GM23248 (cell line): ENCODE data around the gene C5orf52. TPM values are rescaled to one million over a fixed set of nuclear protein-coding genes. Genes with fewer than 3 reads are reported as not detected.
A peak's percentile ranks its signal among the peaks of the same experiment; 100 is the strongest.

ENCODE experiments used
- DNase-seq: peaks from one replicate; pipeline ENCODE4 v3.0.0-alpha.2; 2015
- H2AFZ ChIP-seq: fragments of 200-600 bp; sonication (generic); 2 replicates; pipeline ENCODE4 v1.6.1; 2016; ENCODE audit warnings: antibody characterized with exemption
- H3F3A ChIP-seq: fragments of 200-600 bp; sonication (generic); 2 replicates; pipeline ENCODE4 v1.6.1; 2016; ENCODE audit warnings: mild to moderate bottlenecking, antibody characterized with exemption, mixed run types; ENCODE audit not compliant: insufficient read depth
- H3K27ac ChIP-seq: fragments of 200-600 bp; sonication (generic); 2 replicates; pipeline ENCODE4 v1.5.1; 2016; ENCODE audit warnings: mild to moderate bottlenecking
- H3K27me3 ChIP-seq: fragments of 200-600 bp; sonication (generic); replicated peaks from 2 replicates; pipeline ENCODE4 v1.6.1; 2016; ENCODE audit warnings: mild to moderate bottlenecking; ENCODE audit not compliant: insufficient read depth
- H3K36me3 ChIP-seq: fragments of 200-600 bp; sonication (generic); 2 replicates; pipeline ENCODE4 v1.6.1; 2016; ENCODE audit warnings: low read depth, mild to moderate bottlenecking
- H3K4me1 ChIP-seq: fragments of 200-600 bp; sonication (generic); 2 replicates; pipeline ENCODE4 v1.6.1; 2016; ENCODE audit warnings: mild to moderate bottlenecking; ENCODE audit not compliant: insufficient read depth
- H3K4me2 ChIP-seq: fragments of 200-600 bp; sonication (generic); one replicate; pipeline ENCODE4 v1.6.1; 2016; ENCODE audit warnings: mild to moderate bottlenecking; ENCODE audit not compliant: unreplicated experiment
- H3K4me3 ChIP-seq: fragments of 200-600 bp; sonication (generic); 2 replicates; pipeline ENCODE4 v1.5.1; 2016; ENCODE audit warnings: mild to moderate bottlenecking
- H3K79me2 ChIP-seq: fragments of 200-600 bp; sonication (generic); 2 replicates; pipeline ENCODE4 v1.6.1; 2016; ENCODE audit warnings: mild to moderate bottlenecking; ENCODE audit not compliant: insufficient read depth
- H3K9ac ChIP-seq: fragments of 200-600 bp; sonication (generic); 2 replicates; pipeline ENCODE4 v1.6.1; 2016; ENCODE audit warnings: mild to moderate bottlenecking
- H3K9me2 ChIP-seq: fragments of 200-600 bp; sonication (generic); 2 replicates; pipeline ENCODE4 v1.6.1; 2016; ENCODE audit warnings: mixed run types, mild to moderate bottlenecking, moderate library complexity; ENCODE audit not compliant: insufficient read depth
- H3K9me3 ChIP-seq: fragments of 200-600 bp; sonication (generic); one replicate; pipeline ENCODE4 v1.6.1; 2017; ENCODE audit warnings: low read depth
- H4K20me1 ChIP-seq: fragments of 200-600 bp; sonication (generic); 2 replicates; pipeline ENCODE4 v1.6.0; 2016; ENCODE audit not compliant: insufficient read depth
- EZH2 ChIP-seq: fragments of 200-600 bp; sonication (generic); IDR thresholded peaks from 2 replicates; pipeline ENCODE4 v1.6.1; 2018; ENCODE audit warnings: antibody characterized with exemption, mild to moderate bottlenecking; ENCODE audit not compliant: insufficient read depth, poor library complexity, severe bottlenecking
- EZH2phosphoT487 ChIP-seq: fragments of 200-600 bp; sonication (generic); IDR thresholded peaks from 2 replicates; pipeline ENCODE4 v1.6.1; 2018; ENCODE audit warnings: antibody characterized with exemption, moderate library complexity, mild to moderate bottlenecking, low read depth; ENCODE audit not compliant: insufficient read depth
- WGBS, 2 experiments: methylation state at CpG; one replicate each; pipeline ENCODE4 v1.1.6; 2015 to 2017; ENCODE audit warnings: low lambda C conversion rate in 2 of 2, low coverage in 1 of 2; ENCODE audit errors: missing lambda C conversion rate in 2 of 2; 5-methylcytosine and 5-hydroxymethylcytosine counted together
- in situ Hi-C: fragments of 300-500 bp; cut with MboI; formaldehyde crosslinking; loops from 2 replicates; pipeline ENCODE4 v1.15.0; 2020
- polyA plus RNA-seq: library from polyadenylated mRNA; unstranded; fragments of >200 nt; fragmentation: Nextera tagmentation; extraction: Ambion mirVana; gene quantifications from 2 replicates; pipeline ENCODE4 v1.2.1, GENCODE V29; 2016
- total RNA-seq: library from RNA; depleted of rRNA; stranded (reverse); fragments of >200 nt; shearing (Covaris generic); gene quantifications from 2 replicates; pipeline ENCODE4 v1.2.3, GENCODE V29; 2014; rRNA removed

Gene C5orf52
- not detected in 2 replicates for total RNA-seq
- not detected in 2 replicates for polyA plus RNA-seq

- no peaks in the 10 kb centered on the region for H4K20me1 ChIP-seq
- 0 out of 2 replicates have a peak, but pooled peaks cover 3% of the 10 kb centered on the region for H3K4me1 ChIP-seq
- peak within 1 kb of the TSS; percentile 77 for H3K4me3 ChIP-seq
- no peak for TF ChIP-seq EZH2phosphoT487
- no peak for TF ChIP-seq EZH2
- peak within 1 kb of the TSS; percentile 76 for H3K9ac ChIP-seq
- H3K27me3 ChIP-seq, result no peaks in the 10 kb centered on the region
- DNase-seq, result peak; percentile 70
- H3K79me2 ChIP-seq, result no peaks in the 10 kb centered on the region
- no peaks in the 10 kb centered on the region for H3K36me3 ChIP-seq
- H3F3A ChIP-seq, result no peaks in the 10 kb centered on the region
- peak within 1 kb of the TSS; percentile 71 for H3K4me2 ChIP-seq
- H3K9me2 ChIP-seq, result no peaks in the 10 kb centered on the region
- 3 to 4% methylated on average over 56 of the region's 59 CpGs for WGBS, 2 experiments
- in situ Hi-C loops, result no loop called here
- H3K9me3 ChIP-seq, result no peaks in the 10 kb centered on the region
- H2AFZ ChIP-seq, result peak within 1 kb of the TSS; percentile 97
- H3K27ac ChIP-seq, result no peak within 1 kb of the TSS
Observed at GRCh38 chr5:157670662-157671591, at the start of gene C5orf52. Gene C5orf52 (plus strand): TSS chr5:157671533. CDS start chr5:157671615, 82 bp downstream.

DNA sequence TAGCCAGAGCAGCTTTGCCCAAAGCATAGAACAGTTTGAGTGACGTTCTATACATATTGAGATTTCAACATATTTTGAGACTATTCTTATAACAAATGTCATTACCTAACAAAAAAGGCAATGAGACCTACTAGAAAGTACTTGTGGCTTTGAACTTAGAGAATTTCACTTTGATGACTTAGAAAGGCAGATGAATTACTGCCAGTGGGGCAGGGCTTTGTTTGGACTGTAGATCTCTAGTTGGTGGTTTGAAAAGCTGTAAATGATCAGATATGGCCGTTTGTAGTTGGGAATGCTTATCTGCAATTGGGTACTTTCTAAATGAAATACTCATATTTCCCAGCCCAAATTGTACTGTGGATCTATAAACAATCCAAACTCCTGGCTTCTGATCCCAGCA lies 47.2 kb upstream of the C5orf52 start:
- no peaks in the 10 kb centered on the region for H3F3A ChIP-seq
- no peaks in the 10 kb centered on the region for H3K36me3 ChIP-seq
- no peak overlapping the region for H2AFZ ChIP-seq
- H3K27ac ChIP-seq, result no peak overlapping the region
- 23 to 32% methylated on average over 2 of the region's 2 CpGs for WGBS, 2 experiments
- no peaks in the 10 kb centered on the region for H3K79me2 ChIP-seq
- no peaks in the 10 kb centered on the region for H3K9me2 ChIP-seq
- H3K4me3 ChIP-seq, result no peak overlapping the region
- in situ Hi-C loops, result no loop called here
- no peaks in the 10 kb centered on the region for H3K27me3 ChIP-seq
- H3K4me1 ChIP-seq, result no peaks in the 10 kb centered on the region
- H3K9ac ChIP-seq, result no peak overlapping the region
- no peak overlapping the region for H3K4me2 ChIP-seq
- no peak for TF ChIP-seq EZH2
- no peak for TF ChIP-seq EZH2phosphoT487
- H4K20me1 ChIP-seq, result no peaks in the 10 kb centered on the region
- no peaks in the 10 kb centered on the region for H3K9me3 ChIP-seq
- DNase-seq, result no peak

DNA sequence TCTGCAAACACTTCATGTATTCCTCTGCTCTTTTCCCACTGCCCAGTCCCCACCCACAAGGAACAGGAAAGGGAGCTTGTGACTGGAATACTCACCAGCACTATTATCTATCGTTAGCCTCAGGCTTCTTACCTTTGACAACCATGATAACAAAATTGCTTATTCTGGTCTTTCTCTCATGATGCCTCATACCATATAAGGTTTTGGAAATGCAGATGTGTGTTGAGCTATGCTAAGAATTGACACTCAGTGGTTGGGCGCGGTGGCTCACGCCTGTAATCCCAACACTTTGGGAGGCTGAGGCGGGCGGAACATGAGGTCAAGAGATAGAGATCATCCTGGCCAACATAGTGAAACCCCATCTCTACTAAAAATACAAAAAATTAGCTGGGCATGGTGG lies 44.5 kb upstream of the C5orf52 start:
- Histone ChIP-seq H3K4me3 (no peak overlapping the region), H3K9ac (no peak overlapping the region), H4K20me1 (no peaks in the 10 kb centered on the region), H3K9me2 (no peaks in the 10 kb centered on the region), H2AFZ (no peak overlapping the region), H3K9me3 (no peaks in the 10 kb centered on the region), H3K4me1 (no peaks in the 10 kb centered on the region), H3F3A (no peaks in the 10 kb centered on the region), H3K36me3 (no peaks in the 10 kb centered on the region), H3K79me2 (no peaks in the 10 kb centered on the region), H3K27ac (no peak overlapping the region), H3K4me2 (no peak overlapping the region), H3K27me3 (no peaks in the 10 kb centered on the region)
- DNase-seq, result no peak
- in situ Hi-C loops, result no loop called here
- no peak for TF ChIP-seq EZH2
- no peak for TF ChIP-seq EZH2phosphoT487
- WGBS, 2 experiments, result 93 to 95% methylated on average over 6 of the region's 6 CpGs

DNA sequence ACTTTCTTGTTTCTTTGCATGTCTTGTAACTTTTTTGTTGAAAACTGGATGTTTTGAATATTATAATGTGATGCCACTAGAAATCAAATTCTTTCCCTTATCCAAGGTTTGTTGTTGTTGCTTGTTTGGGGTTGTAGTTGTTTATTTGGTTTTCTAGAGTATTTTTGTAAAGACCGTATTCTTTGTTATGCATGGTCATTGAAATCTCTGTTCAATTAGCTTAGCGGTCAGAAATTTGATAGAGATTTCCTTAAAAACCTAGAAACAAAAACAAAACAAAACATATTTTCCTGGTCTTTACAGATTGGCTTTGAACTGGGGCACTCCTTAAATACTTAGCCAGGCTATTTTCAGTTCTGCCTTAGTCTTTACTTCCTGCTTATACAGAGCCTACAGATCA lies 41.0 kb upstream of the C5orf52 start:
- H2AFZ ChIP-seq, result no peak overlapping the region
- H3K4me3 ChIP-seq, result no peak overlapping the region
- DNase-seq, result no peak
- in situ Hi-C loops, result no loop called here
- H4K20me1 ChIP-seq, result no peaks in the 10 kb centered on the region
- no peaks in the 10 kb centered on the region for H3K27me3 ChIP-seq
- H3K27ac ChIP-seq, result no peak overlapping the region
- H3K79me2 ChIP-seq, result no peaks in the 10 kb centered on the region
- TF ChIP-seq EZH2 (no peak), EZH2phosphoT487 (no peak)
- H3K4me1 ChIP-seq, result no peaks in the 10 kb centered on the region
- H3K4me2 ChIP-seq, result no peak overlapping the region
- no peaks in the 10 kb centered on the region for H3K9me3 ChIP-seq
- WGBS, 2 experiments, result 88 to 93% methylated on average over 2 of the region's 2 CpGs
- no peaks in the 10 kb centered on the region for H3K9me2 ChIP-seq
- H3F3A ChIP-seq, result no peaks in the 10 kb centered on the region
- H3K9ac ChIP-seq, result no peak overlapping the region
- no peaks in the 10 kb centered on the region for H3K36me3 ChIP-seq
